ENCODE data around the gene TRIM63. TPM values are rescaled to one million over a fixed set of nuclear protein-coding genes. Genes with fewer than 3 reads are reported as not detected.

The TRIM63 gene
- polyA plus RNA-seq, 3 donors = 0.86 to 1.5 (median 1.1) TPM

DNA sequence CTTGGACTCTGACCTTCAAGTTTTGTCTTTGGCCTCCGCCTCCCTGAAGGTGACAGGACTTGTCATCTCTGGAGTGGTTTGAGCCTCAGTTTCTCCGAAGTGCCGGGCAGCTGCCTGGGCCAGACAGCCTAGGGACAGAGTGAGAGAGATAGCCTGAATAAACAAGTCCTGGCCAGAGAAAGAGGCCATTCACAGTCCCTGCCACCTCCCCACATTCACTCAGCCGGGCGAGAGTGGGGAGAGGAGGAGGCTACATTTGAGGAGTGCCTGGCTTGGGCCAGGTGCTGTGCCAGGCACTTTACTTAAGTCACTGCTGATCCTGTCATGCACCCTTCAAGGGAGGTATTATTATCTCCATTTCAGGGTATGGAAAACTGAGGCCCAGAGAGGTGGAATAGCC is 42.4 kb downstream of the TRIM63 start:
- no peak for DNase-seq (ENCODE audit: extremely low read depth in 1 of 11, low read depth in 9 of 11, low spot score in 4 of 11)

DNA sequence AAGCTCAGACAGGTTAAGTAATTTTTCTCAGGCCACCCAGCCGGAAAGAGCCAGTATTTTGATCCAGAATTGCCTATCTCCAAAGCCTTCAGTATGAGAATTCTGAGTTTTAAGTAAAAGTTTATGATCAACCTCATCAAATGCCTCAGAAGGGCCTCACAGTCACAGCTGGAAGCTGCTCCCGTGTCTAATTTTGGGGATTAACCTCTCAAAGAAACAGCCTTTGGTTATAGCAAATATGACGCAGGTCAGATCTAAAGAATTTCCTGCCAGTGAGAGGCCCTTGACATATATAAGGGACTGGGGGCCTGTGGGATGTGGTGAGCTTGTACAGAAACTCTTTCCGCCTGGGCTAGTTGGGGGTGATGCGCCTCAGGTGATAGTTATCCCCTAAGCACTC is 43.6 kb downstream of the TRIM63 start:
- DNase-seq (ENCODE audit: extremely low read depth in 1 of 11, low read depth in 9 of 11, low spot score in 4 of 11) = no peak

DNA sequence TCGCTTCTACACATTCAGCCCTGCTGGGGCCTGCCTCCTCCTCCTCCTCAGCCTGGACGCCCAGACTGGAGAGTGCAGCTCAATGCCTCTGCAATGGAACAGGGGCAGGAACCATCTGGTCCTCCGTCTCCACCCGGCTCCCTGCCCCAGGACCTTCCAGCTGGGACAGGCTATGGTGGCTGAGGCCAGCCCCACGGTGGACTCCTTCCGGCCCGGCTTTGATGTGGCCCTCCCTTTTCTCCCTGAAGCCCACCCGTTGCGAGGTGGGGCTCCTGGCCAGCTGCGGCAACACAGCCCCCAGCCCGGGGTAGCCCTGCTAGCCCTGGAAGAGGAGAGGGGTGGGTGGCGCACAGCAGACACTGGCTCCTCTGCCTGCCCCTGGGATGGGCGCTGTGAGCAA is 44.4 kb downstream of the TRIM63 start:
- DNase-seq (ENCODE audit: extremely low read depth in 1 of 11, low read depth in 9 of 11, low spot score in 4 of 11) = no peak

DNA sequence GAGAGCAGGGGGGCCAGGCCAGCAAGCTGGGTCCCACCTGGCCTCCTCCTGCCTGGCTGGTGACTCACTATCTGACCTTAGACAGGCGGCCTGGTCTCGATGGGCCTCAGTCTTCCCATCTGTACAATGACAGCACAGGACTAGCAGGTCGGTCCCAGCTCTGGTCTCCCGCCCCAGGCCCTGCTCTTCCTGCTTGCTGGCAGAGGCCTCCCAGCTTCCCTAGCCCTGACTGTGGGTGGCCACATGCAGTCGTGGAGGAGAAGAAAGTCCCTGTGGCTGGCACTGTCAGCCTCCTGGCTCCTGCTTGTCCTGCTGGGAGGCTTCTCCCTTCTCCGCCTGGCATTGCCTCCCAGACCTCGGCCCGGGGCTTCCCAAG is 45.0 kb downstream of the TRIM63 start:
- DNase-seq (ENCODE audit: extremely low read depth in 1 of 11, low read depth in 9 of 11, low spot score in 4 of 11) = no peak

DNA sequence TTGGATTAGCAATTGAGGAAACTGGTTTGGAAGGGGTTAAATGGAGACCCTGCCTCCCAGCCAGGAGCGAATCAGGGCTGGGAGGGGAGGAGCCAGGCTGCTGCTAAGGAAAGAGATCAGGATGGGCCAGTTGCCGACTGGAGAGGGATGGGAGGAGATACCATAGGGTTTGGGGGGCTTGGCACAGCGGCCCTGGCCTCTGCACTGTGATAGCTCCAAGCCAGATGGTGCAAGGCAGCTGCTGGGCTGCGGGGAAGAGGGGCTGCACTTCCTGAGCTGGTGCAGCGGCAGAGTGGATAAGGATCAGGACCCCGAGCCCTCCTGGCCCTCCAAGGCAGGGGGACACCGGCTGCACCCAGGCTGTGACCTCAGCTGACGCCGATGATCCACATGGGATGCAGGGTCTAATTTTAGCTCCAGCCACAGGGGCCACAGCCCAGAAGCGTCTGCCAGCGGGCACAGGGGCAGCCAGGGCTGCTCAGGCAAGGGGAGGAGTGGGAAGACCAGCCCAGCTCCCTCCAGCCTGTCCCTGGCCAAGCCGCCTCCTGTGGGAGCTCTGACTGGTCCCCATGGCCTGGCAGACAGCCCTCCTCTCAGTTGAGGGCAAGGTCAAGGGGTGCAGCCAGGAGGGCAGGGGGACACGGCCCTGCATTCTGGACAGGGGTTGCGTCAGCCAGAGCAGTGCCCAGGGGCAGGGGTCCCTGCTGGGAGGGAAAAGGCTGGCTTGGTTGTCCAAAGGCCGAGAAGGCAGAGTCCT is 45.6 kb downstream of the TRIM63 start, which contains the start of gene EXTL1:
Gene EXTL1 (plus strand): TSS at position 129 of the 757 bp plus-strand sequence. CDS start 872 bp downstream, outside the sequence.
- peak in 2 of 11 donors; percentile 48 to 54 for DNase-seq (ENCODE audit: extremely low read depth in 1 of 11, low read depth in 9 of 11, low spot score in 4 of 11)

DNA sequence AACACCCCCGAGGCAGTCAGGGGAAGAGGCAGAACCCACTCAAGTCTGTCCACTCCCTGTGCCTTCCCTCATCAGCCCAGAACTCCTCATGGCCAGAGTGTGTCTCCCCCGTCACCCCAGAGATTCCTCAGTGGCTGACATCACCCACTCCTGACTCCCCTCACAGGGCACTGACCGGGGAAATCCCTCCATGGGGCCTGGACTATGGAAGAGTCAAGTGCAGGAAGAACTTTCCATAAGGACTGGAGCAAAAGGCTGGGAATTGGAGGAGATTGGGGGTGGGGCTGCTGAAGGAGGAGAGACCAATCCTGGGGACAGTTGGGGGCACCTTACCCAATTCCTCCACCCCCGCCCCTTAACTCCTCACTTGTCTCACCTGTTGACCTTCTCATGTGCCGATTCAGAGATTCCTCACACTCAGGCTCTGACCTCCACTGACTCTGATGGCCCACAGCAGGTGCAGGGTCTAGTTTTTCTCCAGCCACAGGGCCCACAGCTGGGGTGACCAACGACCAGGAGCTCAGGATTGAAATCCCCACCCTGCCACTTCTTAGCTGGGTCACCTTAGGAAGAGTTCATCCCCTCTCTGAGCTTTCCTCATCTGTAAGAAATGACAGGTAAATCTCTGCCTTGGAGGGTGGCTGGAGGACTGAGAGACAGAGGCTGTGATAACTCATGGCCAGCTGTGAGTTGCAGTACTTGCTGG is 46.3 kb downstream of the TRIM63 start:
- DNase-seq (ENCODE audit: extremely low read depth in 1 of 11, low read depth in 9 of 11, low spot score in 4 of 11) = no peak

DNA sequence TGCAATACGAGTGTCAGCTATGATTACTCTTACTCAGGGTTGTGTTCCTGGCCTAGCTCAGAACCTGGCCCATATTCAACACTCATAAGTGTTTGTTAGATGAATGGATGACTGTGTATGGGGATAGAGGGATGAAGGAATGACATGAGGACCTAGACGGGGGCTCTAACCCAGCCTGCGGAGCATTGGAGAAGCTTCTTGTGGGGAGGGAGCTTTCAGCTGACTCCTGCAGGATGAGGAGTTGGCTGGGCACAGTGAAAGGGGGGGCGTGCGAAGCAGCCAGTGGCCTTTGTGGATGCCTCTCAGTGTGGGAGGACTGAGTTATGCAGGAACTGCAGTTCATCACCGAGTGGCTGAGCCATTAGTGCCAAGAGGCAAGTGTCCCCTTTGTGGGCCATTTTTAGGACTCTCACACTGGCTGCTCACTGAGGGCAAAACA is 47.1 kb downstream of the TRIM63 start:
- no peak for DNase-seq (ENCODE audit: extremely low read depth in 1 of 11, low read depth in 9 of 11, low spot score in 4 of 11)

DNA sequence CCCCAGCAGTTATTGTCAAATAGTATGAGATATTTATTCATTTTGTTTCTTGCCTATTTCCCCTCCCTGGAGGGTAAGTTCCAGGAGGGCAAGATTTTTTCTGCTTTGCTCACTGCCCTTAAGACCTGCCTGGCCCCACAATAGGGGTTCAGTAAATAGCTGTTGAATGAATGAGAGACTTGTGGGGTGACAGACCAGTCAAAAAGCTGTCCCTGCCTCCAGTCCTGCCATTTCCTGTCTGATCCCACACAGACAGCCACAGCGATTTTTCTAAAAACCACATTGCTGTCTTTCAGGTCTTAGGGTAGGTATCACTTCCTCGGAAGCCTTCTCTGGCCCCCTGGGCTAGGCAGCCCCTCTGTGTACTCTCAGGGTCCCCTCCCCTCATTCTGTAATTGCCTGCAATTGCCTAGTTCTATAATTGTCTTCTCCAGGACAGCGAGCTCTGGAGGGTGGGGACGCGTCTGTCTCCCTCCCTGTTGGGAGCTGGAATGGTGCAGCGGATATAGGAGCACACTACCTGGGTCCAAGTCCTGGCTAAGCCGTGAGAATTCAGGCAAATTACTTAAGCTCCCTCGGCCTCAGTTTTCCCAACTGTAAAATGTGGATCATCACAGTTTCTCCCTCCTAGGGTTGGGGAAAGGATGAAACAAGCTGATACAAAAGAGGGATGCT is 47.7 kb downstream of the TRIM63 start:
- no peak for DNase-seq (ENCODE audit: extremely low read depth in 1 of 11, low read depth in 9 of 11, low spot score in 4 of 11)

DNA sequence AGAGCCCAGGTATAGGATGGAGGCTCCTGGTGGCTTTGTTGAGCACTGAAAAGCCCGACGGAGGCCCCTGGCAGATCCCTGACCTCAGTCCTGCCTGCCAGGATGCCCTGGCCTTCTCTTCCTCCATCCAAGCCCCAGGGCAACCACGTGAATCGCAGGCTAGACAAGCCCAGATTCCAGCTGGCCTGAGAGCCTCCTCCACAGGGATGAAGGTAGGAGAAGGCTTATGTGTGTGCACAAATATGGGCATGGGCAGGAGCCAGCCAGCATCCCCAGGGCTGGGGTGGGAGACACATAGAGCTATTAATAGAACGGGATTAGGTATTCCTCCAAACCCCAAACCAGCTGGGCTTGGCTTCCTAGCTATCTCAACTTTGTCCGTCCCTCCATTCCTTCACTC is 49.8 kb downstream of the TRIM63 start:
- DNase-seq (ENCODE audit: extremely low read depth in 1 of 11, low read depth in 9 of 11, low spot score in 4 of 11) = no peak

DNA sequence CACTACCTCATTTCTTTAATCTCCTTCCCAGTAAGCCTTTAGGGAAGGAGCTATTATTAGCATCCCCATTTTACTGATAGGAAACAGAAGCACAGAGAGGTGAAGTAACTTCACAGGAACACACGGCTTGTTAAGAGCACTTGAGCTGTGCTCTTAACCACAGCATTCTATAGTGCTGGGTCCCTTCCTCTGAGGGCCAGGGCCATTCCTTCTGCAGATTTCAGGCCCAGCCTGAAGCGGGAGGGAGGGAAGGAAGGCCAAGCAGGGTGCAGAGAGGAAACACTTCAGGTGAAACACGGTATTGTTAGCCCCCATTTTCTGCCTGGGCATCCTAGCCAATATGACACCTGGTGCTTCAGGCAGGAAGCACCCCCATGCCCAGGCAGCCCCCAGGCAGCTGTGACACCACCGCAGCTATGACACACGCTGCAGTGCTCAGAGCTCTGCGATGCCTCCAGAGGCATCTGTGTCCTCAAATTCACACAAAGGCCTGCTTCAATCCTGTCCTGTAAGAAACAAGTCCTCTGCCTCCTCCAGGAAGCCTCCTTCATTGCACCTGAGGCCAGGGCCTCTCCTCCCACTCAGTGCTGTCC is 50.4 kb downstream of the TRIM63 start:
- DNase-seq (ENCODE audit: extremely low read depth in 1 of 11, low read depth in 9 of 11, low spot score in 4 of 11) = no peak

DNA sequence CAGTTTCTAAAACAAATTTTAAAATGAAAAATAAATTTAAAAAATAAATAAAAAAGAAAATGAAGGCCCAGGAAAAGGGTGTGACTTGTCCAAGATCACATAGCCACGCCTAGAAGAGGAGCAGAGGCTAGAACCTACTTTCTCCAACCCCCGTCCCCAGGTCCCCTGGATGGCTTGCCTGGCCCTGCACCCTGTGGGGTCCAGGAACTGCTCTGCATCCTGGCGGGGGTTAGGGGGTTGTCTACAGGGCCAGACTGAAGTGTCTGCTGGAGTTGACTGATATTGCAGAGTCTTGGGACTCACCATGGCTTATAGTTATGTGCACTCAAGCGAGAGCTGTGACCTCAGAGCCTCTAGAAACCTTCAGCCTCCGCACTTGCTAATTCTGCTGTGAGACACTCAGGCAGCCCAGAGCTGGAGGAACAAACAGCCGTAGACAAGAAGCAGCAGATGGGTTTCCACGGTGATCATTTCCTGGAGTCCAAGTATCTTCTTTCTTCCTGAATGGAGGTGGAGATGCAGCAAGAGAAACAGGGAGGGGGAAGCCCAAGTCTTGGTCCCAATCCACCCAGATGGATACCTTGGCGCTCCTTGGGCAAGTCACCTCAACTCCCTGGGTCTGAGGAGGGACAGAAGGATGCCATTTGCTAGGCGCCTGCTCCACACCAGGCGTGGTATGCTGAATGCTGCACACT is 51.0 kb downstream of the TRIM63 start:
- DNase-seq (ENCODE audit: extremely low read depth in 1 of 11, low read depth in 9 of 11, low spot score in 4 of 11) = no peak

DNA sequence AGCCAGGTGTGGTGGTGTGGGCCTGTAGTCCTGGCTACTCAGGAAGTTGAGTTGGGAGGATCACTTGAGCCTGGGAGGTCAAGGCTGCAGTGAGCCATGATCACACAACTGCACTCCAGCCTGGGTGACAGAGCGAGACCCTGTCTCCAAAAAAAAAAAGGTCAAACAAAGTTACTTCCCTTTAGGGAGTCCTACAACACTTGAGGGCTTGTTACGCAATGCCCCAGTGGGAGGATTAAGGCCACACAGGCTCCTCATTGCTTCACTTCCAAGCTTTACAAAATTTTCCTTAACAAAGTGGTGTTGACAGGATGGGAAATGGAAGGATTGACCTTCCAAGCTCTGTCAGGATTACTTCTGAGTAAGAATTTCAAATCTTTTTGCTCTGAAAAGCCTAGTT is 52.1 kb downstream of the TRIM63 start:
- DNase-seq (ENCODE audit: extremely low read depth in 1 of 11, low read depth in 9 of 11, low spot score in 4 of 11) = no peak

DNA sequence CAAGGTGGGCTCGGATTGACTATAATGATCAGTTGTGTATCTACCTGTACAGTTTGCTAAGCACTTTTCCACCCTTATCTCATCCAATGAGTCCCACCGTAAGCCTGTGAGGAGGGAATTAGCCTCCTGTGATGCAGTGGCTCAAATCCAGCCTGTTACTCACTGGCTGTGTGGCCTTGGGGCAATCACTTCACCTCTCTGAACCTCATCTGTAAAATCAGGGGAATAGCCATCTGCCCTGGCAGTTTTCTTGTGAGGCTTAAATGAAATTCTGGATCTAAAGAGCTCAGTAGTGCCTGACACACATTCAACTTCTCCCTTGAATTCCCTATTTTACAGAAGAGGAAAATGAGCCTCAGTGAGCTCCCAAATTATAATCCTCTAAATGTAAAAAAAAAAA is 53.3 kb downstream of the TRIM63 start:
- no peak for DNase-seq (ENCODE audit: extremely low read depth in 1 of 11, low read depth in 9 of 11, low spot score in 4 of 11)

DNA sequence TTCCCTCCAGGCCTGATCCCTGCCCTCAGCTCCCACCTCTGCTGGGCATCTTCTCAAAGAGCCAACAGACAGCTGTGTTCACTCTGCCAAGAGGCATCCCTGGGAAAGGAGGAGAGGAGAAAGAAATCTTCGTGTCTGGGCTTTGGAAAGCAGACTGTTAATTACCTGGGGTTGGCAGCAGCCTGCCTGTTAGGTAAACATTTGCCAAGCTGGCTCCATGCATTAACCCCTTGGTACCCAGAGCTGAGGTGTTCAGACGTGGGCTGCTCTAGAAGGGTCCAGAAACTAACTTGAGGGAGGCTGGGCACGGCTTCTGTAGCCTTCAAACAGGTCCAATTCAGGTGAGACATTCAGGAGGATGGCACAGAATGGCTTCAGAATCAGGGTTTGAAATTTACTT is 54.6 kb downstream of the TRIM63 start:
- no peak for DNase-seq (ENCODE audit: extremely low read depth in 1 of 11, low read depth in 9 of 11, low spot score in 4 of 11)

DNA sequence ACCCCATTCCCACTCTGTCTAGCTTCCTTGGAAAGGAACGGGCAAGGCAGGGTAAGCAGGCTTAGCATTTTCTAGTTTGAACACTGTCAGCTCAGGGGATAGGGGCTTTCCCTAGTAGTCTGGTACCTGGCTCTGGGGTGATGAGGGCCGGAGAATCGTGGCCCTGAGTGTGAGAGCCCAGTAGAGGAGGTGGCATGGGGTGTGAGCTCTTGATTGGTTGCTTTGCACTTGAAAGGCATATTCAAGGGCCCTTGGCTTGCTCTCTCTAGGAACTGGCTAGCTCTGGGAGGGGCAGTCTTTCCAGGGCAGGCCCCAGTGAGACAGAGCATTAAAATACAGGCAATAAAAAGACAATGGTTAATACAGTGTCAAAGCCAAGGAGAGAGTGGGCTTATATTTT is 56.6 kb downstream of the TRIM63 start:
- no peak for DNase-seq (ENCODE audit: extremely low read depth in 1 of 11, low read depth in 9 of 11, low spot score in 4 of 11)

DNA sequence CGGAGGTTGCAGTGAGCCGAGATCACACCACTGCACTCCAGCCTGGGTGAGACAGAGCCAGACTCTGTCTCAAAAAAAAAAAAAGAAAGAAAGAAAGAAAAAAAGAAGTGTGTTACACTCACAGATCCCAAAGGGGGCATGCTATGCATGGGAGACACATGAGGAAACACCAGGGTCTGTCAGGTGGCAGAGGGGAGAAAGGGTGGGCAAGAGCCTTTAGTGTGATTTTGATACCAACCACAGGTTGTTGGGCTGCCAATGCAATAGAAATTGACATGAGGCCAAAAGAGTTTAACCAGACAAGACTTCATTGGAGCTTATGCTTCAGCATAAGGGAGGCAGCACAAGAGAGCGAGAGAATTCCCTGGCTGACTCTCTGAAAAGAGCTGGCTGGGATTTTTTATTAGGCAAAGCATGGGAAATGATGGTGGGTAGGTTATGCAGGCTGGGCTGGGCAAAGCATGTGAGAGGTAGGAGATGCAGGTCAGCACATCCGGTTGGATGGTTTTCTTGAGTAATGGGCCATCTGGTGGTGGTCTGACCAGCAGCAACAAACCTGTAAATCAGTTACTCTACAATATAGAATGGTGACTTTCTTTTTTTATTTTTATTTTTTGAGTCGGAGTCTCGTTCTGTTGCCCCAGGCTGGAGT is 57.5 kb downstream of the TRIM63 start:
- peak in 1 of 11 donors; percentile 22 for DNase-seq (ENCODE audit: extremely low read depth in 1 of 11, low read depth in 9 of 11, low spot score in 4 of 11)

DNA sequence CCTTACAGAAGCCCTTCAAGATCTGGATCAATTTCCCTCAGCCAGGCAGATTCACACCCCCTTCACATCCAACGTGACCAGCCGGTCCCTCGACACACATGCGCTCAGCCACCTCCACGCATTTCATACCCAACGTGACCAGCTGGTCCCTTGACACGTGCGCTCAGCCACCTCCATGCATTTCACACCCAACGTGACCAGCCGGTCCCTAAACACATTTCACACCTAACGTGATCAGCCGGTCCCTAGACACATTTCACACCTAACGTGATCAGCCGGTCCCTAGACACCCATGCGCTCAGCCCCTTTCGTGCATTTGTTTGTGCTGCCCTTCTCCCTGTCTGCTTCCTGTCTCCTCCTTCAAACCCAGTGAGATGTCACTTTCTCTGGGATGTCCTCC is 60.7 kb downstream of the TRIM63 start:
- DNase-seq (ENCODE audit: extremely low read depth in 1 of 11, low read depth in 9 of 11, low spot score in 4 of 11) = no peak

DNA sequence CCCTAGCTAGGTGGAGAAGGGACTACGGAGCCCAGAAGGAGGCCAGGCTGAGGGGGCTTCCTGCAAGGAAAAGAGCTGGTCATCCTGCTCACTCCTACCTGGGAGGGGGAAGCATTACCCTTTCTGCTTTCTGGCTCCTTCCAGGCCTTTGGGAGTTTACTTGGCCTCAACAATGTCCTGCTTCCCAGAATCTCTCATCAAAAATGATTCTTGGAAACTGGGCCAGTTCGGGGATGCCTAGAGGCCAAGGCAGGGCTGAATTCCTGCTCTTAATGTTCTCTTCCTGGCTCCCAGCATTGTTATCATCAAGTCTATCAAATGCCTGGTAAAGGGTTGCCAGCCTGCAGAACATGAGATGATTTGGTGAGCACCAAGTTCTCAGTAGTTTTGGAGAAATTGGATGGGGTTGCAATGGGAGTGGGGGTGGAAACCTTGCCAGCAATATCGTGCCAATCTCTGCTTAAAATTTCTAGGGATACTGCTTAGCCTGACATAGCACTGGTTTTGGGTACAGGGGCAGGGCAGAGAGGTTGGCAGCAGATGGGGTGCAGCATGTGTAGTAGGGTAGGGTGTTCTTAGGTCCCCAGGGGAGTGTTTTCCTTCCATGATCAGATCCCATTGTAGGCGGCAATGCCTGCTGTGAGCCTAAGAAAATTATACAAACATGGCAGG is 61.9 kb downstream of the TRIM63 start:
- no peak for DNase-seq (ENCODE audit: extremely low read depth in 1 of 11, low read depth in 9 of 11, low spot score in 4 of 11)
